Keratinocyte (primary cell): Measurements from ENCODE around the gene MED16. TPM values are rescaled to one million over a fixed set of nuclear protein-coding genes. Genes with fewer than 3 reads are reported as not detected.
"Not testable (repeated sequence)": the region's sequence is repeated elsewhere in the genome, so short reads cannot be mapped to it uniquely, and the experiment has no call there.

Experiments
- DNase-seq: peaks from one replicate; pipeline ENCODE4 v3.0.0-alpha.2; 2011; ENCODE audit warnings: low read depth, missing footprints, low spot score
- FAIRE-seq: peaks from 2 replicates; lab custom pipeline; 2011; peaks lifted over from hg19 to GRCh38; lab: Jason Lieb, UNC
- H2AFZ ChIP-seq: 2 replicates; pipeline ENCODE4 v1.6.0; 2012; ENCODE audit warnings: low read length, control low read depth, inconsistent platforms; ENCODE audit not compliant: control insufficient read depth
- H3K27ac ChIP-seq: 2 replicates; pipeline ENCODE4 v1.5.1; 2011; ENCODE audit warnings: low read length; ENCODE audit not compliant: control insufficient read depth, insufficient read depth
- H3K27me3 ChIP-seq: 3 replicates; pipeline ENCODE4 v1.6.0; 2011; ENCODE audit warnings: low read length; ENCODE audit not compliant: control insufficient read depth, insufficient read depth; ENCODE audit errors: extremely low read depth
- H3K36me3 ChIP-seq, 2 experiments: 2 replicates in 1 of 2; 3 replicates in 1 of 2; pipeline ENCODE4 v1.5.1; 2011; ENCODE audit warnings: low read length in 2 of 2, mild to moderate bottlenecking in 1 of 2; ENCODE audit not compliant: control insufficient read depth in 2 of 2, insufficient read depth in 2 of 2; ENCODE audit errors: extremely low read depth in 1 of 2
- H3K4me1 ChIP-seq: 3 replicates; pipeline ENCODE4 v1.5.1; 2011; ENCODE audit warnings: low read length; ENCODE audit not compliant: control insufficient read depth, insufficient read depth; ENCODE audit errors: extremely low read depth
- H3K4me2 ChIP-seq: 3 replicates; pipeline ENCODE4 v1.6.0; 2011; ENCODE audit warnings: low read depth, low read length; ENCODE audit not compliant: control insufficient read depth, insufficient read depth; ENCODE audit errors: extremely low read depth
- H3K4me3 ChIP-seq, 3 experiments: fragments of 200-600 bp in 1 of 3; sonication (generic) in 1 of 3; 2 replicates in 2 of 3; 3 replicates in 1 of 3; pipeline ENCODE4 v1.5.1; 2011 to 2016; ENCODE audit warnings: low read length in 3 of 3, mild to moderate bottlenecking in 3 of 3, control low read depth in 2 of 3, inconsistent platforms in 1 of 3, low read depth in 1 of 3, mixed read lengths in 1 of 3, mixed run types in 1 of 3, moderate library complexity in 1 of 3; ENCODE audit not compliant: control insufficient read depth in 2 of 3, insufficient read depth in 2 of 3; ENCODE audit errors: extremely low read depth in 1 of 3
- H3K79me2 ChIP-seq: 2 replicates; pipeline ENCODE4 v1.6.0; 2012; ENCODE audit warnings: low read length; ENCODE audit not compliant: control insufficient read depth, insufficient read depth
- H3K9ac ChIP-seq: 3 replicates; pipeline ENCODE4 v1.6.0; 2011; ENCODE audit warnings: low read length; ENCODE audit not compliant: control insufficient read depth, insufficient read depth; ENCODE audit errors: extremely low read depth
- H3K9me1 ChIP-seq: 3 replicates; pipeline ENCODE4 v1.6.0; 2011; ENCODE audit warnings: low read length; ENCODE audit not compliant: control insufficient read depth, insufficient read depth; ENCODE audit errors: extremely low read depth
- H3K9me3 ChIP-seq: 2 replicates; pipeline ENCODE4 v1.5.1; 2012; ENCODE audit warnings: low read depth, low read length; ENCODE audit not compliant: control insufficient read depth
- H4K20me1 ChIP-seq: 3 replicates; pipeline ENCODE4 v1.6.0; 2011; ENCODE audit warnings: low read length; ENCODE audit not compliant: control insufficient read depth, insufficient read depth; ENCODE audit errors: extremely low read depth
- EZH2 ChIP-seq: IDR thresholded peaks from one replicate; pipeline ENCODE4 v1.6.1; 2012; ENCODE audit warnings: inconsistent platforms, mild to moderate bottlenecking, low read length, moderate library complexity
- dilution Hi-C: fragments of 300-500 bp; cut with MboI; formaldehyde crosslinking; loops from one replicate; pipeline ENCODE4 v1.7.0; 2020; ENCODE audit warnings: low sequenced_read_pairs; ENCODE audit not compliant: extremely low pct_ligation_motif_present
- polyA plus RNA-seq, 5 experiments: library from polyadenylated mRNA; depleted of rRNA in 3 of 5; stranded (reverse) in 3 of 5; stranded (forward) in 1 of 5; unstranded in 1 of 5; fragments of >200 nt; gene quantifications; 1 replicate in 1 of 5; 2 replicates in 3 of 5; 3 replicates in 1 of 5; pipeline versions ENCODE4 v1.2.1 to v1.2.3, GENCODE V29; 2011 to 2012; ENCODE audit warnings: missing spikeins in 2 of 5, low read depth in 1 of 5, low replicate concordance in 1 of 5
- TF ChIP-seq, protein P1 (sequence below), 3 experiments: IDR thresholded peaks in 1 of 3; conservative IDR thresholded peaks in 1 of 3; optimal IDR thresholded peaks in 1 of 3; 2 replicates in 2 of 3; 3 replicates in 1 of 3; pipeline versions ENCODE3 to v1.5.1; 2011; ENCODE audit warnings: low read length in 3 of 3, mild to moderate bottlenecking in 3 of 3, moderate library complexity in 2 of 3, control low read depth in 1 of 3, inconsistent platforms in 1 of 3; ENCODE audit not compliant: insufficient read depth in 2 of 3; ENCODE audit errors: extremely low read depth in 1 of 3

Gene MED16
- polyA plus RNA-seq, 1 donor (not counting 4 experiments of a cell fraction or from before 2014, with no cell fraction given): 9.7 TPM

DNA sequence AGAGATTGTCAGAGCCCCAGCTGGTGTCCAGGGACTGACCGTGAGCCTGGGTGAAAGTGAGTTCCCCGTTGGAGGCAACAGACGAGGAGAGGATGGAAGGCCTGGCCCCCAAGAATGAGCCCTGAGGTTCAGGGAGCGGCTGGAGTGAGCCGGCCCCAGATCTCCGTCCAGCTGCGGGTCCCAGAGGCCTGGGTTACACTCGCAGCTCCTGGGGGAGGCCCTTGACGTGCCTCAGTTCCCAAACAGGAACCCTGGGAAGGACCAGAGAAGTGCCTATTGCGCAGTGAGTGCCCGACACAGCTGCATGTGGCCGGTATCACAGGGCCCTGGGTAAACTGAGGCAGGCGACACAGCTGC lies 42.0 kb downstream of the MED16 start:
- Histone ChIP-seq H3K4me2 (no peak overlapping the region), H3K27me3 (peaks cover 48% of the 10 kb centered on the region), H3K4me3 (no peak overlapping the region), H3K9me1 (no peaks in the 10 kb centered on the region), H4K20me1 (peaks cover 4% of the 10 kb centered on the region), H3K27ac (no peak overlapping the region), H3K36me3 (no peaks in the 10 kb centered on the region), H2AFZ (no peak overlapping the region), H3K4me1 (peaks cover 4% of the 10 kb centered on the region), H3K9ac (no peak overlapping the region), H3K79me2 (no peaks in the 10 kb centered on the region), H3K9me3 (no peaks in the 10 kb centered on the region)
- FAIRE-seq: no peak
- dilution Hi-C loops: no loop called here
- no peak for DNase-seq
- TF ChIP-seq EZH2: no peak
- TF ChIP-seq, protein P1, sequence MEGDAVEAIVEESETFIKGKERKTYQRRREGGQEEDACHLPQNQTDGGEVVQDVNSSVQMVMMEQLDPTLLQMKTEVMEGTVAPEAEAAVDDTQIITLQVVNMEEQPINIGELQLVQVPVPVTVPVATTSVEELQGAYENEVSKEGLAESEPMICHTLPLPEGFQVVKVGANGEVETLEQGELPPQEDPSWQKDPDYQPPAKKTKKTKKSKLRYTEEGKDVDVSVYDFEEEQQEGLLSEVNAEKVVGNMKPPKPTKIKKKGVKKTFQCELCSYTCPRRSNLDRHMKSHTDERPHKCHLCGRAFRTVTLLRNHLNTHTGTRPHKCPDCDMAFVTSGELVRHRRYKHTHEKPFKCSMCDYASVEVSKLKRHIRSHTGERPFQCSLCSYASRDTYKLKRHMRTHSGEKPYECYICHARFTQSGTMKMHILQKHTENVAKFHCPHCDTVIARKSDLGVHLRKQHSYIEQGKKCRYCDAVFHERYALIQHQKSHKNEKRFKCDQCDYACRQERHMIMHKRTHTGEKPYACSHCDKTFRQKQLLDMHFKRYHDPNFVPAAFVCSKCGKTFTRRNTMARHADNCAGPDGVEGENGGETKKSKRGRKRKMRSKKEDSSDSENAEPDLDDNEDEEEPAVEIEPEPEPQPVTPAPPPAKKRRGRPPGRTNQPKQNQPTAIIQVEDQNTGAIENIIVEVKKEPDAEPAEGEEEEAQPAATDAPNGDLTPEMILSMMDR (optimal IDR thresholded peaks at IDR 0.05 in 1 of 3, IDR thresholded peaks at IDR 0.05 in 1 of 3, conservative IDR thresholded peaks at IDR 0.05 in 1 of 3; ENCODE audit: extremely low read depth in 1 of 3, insufficient read depth in 2 of 3, low read length in 3 of 3): no peak

GRCh38 chr19:850221-850978 lies 42.6 kb downstream of the MED16 start:
- Histone ChIP-seq H3K27ac (no peak overlapping the region), H4K20me1 (peaks cover 4% of the 10 kb centered on the region), H3K4me1 (peaks cover 4% of the 10 kb centered on the region), H3K4me2 (no peak overlapping the region), H3K36me3 (no peaks in the 10 kb centered on the region), H3K9ac (no peak overlapping the region), H3K27me3 (peaks cover 53% of the 10 kb centered on the region), H3K4me3 (no peak overlapping the region), H3K9me3 (no peaks in the 10 kb centered on the region), H3K9me1 (no peaks in the 10 kb centered on the region), H2AFZ (no peak overlapping the region), H3K79me2 (no peaks in the 10 kb centered on the region)
- no peak for FAIRE-seq
- dilution Hi-C loops: no loop called here
- no peak for DNase-seq
- TF ChIP-seq EZH2: no peak
- TF ChIP-seq, protein P1 (optimal IDR thresholded peaks at IDR 0.05 in 1 of 3, IDR thresholded peaks at IDR 0.05 in 1 of 3, conservative IDR thresholded peaks at IDR 0.05 in 1 of 3; ENCODE audit: extremely low read depth in 1 of 3, insufficient read depth in 2 of 3, low read length in 3 of 3): no peak

GRCh38 chr19:849195-849594 lies 43.8 kb downstream of the MED16 start:
- H3K4me2 ChIP-seq, H3K27ac ChIP-seq, H4K20me1 ChIP-seq, H3K36me3 ChIP-seq, DNase-seq, dilution Hi-C loops, H3K9ac ChIP-seq, FAIRE-seq, H3K9me3 ChIP-seq, H3K4me3 ChIP-seq, H2AFZ ChIP-seq, H3K4me1 ChIP-seq, H3K9me1 ChIP-seq, H3K79me2 ChIP-seq: not testable (repeated sequence)
- H3K27me3 ChIP-seq: peaks cover 56% of the 10 kb centered on the region
